DOHH2 (cell line): ENCODE data around the gene PROM1.

ENCODE experiments used
- H3F3A ChIP-seq: fragments of 200-600 bp; sonication (generic), shearing (Covaris generic); 2 replicates; pipeline ENCODE4 v1.6.0; 2016; ENCODE audit warnings: antibody characterized with exemption, mild to moderate bottlenecking; ENCODE audit not compliant: control insufficient read depth, insufficient read depth
- H3K27ac ChIP-seq: fragments of 200-600 bp; sonication (generic); 2 replicates; pipeline ENCODE4 v1.5.1; 2014; ENCODE audit warnings: low read depth, mild to moderate bottlenecking, low read length, moderate library complexity
- H3K27me3 ChIP-seq: fragments of 200-600 bp; sonication (generic); 2 replicates; pipeline ENCODE4 v1.6.1; 2014; ENCODE audit warnings: mild to moderate bottlenecking, low read length, mixed read lengths; ENCODE audit not compliant: control insufficient read depth
- H3K36me3 ChIP-seq: fragments of 200-600 bp; sonication (generic); 2 replicates; pipeline ENCODE4 v1.6.1; 2014; ENCODE audit warnings: mild to moderate bottlenecking, low read length, moderate library complexity, mixed read lengths; ENCODE audit not compliant: control insufficient read depth
- H3K4me1 ChIP-seq: fragments of 200-600 bp; sonication (generic); 2 replicates; pipeline ENCODE4 v1.6.1; 2014; ENCODE audit warnings: mild to moderate bottlenecking, low read length, mixed read lengths; ENCODE audit not compliant: control insufficient read depth
- H3K4me2 ChIP-seq: fragments of 200-600 bp; sonication (generic); 2 replicates; pipeline ENCODE4 v1.6.0; 2014; ENCODE audit warnings: mild to moderate bottlenecking, low read length, moderate library complexity
- H3K4me3 ChIP-seq: fragments of 200-600 bp; sonication (generic); 2 replicates; pipeline ENCODE4 v1.5.1; 2014; ENCODE audit warnings: mild to moderate bottlenecking, low read length, mixed read lengths
- H3K79me2 ChIP-seq: fragments of 200-600 bp; sonication (generic); 2 replicates; pipeline ENCODE4 v1.6.1; 2014; ENCODE audit warnings: mild to moderate bottlenecking, low read length, mixed read lengths; ENCODE audit not compliant: control insufficient read depth
- H3K9me2 ChIP-seq: fragments of 200-600 bp; sonication (generic); replicated peaks from 2 replicates; pipeline ENCODE4 v1.6.1; 2014; ENCODE audit warnings: mild to moderate bottlenecking, low read length, mixed read lengths; ENCODE audit not compliant: control insufficient read depth
- H3K9me3 ChIP-seq: fragments of 200-600 bp; sonication (generic); 2 replicates; pipeline ENCODE4 v1.6.1; 2014; ENCODE audit warnings: antibody characterized with exemption, low read length, mixed read lengths; ENCODE audit not compliant: control insufficient read depth, insufficient read depth
- H4K20me1 ChIP-seq: fragments of 200-600 bp; sonication (generic); 2 replicates; pipeline ENCODE4 v1.6.0; 2014; ENCODE audit warnings: low read depth, mild to moderate bottlenecking, antibody characterized with exemption, low read length, moderate library complexity; ENCODE audit not compliant: control insufficient read depth, insufficient read depth
- CTCF ChIP-seq: fragments of 200-600 bp; sonication (generic); IDR thresholded peaks from one replicate; pipeline ENCODE4 v1.5.1; 2014; ENCODE audit warnings: antibody characterized with exemption, mild to moderate bottlenecking, low read depth, low read length; ENCODE audit not compliant: poor library complexity, severe bottlenecking
- EZH2phosphoT487 ChIP-seq: fragments of 200-600 bp; sonication (generic); IDR thresholded peaks from 2 replicates; pipeline ENCODE4 v1.6.1; 2017; ENCODE audit warnings: borderline replicate concordance, mild to moderate bottlenecking, antibody characterized with exemption, low read length, moderate library complexity, mixed read lengths

The PROM1 gene

DNA sequence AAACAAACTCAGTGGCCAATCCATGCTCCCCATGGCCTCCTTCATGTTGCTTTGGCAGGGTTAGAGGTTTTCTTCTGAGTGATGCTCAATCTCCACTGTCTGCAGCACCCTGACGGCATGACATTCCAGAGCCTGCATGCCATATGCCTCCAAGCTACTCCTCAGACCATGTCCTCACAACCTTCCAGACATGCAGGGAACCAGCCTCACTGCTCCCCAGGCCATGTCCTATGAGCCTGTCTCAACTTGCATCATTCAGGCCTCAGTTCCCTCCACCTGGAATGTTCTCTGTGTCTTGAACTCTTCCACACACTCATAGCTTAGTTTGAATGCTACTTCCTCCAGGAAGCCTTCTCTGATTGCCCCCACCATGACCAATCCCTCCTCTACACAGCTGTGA is 18.8 kb downstream of the PROM1 start:
- H3K9me3 ChIP-seq = no peaks in the 10 kb centered on the region
- H3F3A ChIP-seq = no peaks in the 10 kb centered on the region
- no peak overlapping the region for H3K4me2 ChIP-seq
- H3K4me1 ChIP-seq = no peaks in the 10 kb centered on the region
- H3K36me3 ChIP-seq = no peaks in the 10 kb centered on the region
- H3K79me2 ChIP-seq = no peaks in the 10 kb centered on the region
- H3K4me3 ChIP-seq = no peak overlapping the region
- H3K27ac ChIP-seq = no peak overlapping the region
- no peaks in the 10 kb centered on the region for H3K9me2 ChIP-seq
- H4K20me1 ChIP-seq = no peaks in the 10 kb centered on the region
- TF ChIP-seq EZH2phosphoT487 = no peak
- no peak for TF ChIP-seq CTCF
- H3K27me3 ChIP-seq = peaks cover 6% of the 10 kb centered on the region; the same call in 1 of the 2 replicates

DNA sequence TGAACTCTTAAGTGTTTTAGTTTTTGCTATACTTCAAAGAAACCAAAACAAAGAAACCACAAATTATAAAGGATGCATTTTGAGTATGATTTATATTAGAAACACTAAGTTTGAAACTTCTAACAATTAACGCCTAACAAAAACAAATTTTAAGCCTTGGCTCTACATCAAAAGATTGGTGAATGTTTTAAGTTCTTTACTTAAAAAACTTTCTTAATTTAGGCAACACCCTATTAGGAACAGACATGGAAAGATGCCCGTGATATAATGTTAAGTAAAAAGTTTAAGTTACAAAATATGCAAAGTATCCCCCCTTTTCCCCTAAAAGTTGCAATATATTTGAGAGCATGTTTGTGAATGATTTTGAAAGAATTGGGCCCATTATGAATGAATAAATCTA is 21.2 kb downstream of the PROM1 start:
- H3K27me3 ChIP-seq = peaks cover 10% of the 10 kb centered on the region; the same call in 1 of the 2 replicates
- H3F3A ChIP-seq = no peaks in the 10 kb centered on the region
- H3K4me3 ChIP-seq = no peak overlapping the region
- H3K9me3 ChIP-seq = no peaks in the 10 kb centered on the region
- no peaks in the 10 kb centered on the region for H3K36me3 ChIP-seq
- H3K4me1 ChIP-seq = no peaks in the 10 kb centered on the region
- TF ChIP-seq EZH2phosphoT487 (no peak), CTCF (no peak)
- H3K79me2 ChIP-seq = no peaks in the 10 kb centered on the region
- no peaks in the 10 kb centered on the region for H4K20me1 ChIP-seq
- H3K27ac ChIP-seq = no peak overlapping the region
- no peaks in the 10 kb centered on the region for H3K9me2 ChIP-seq
- H3K4me2 ChIP-seq = no peak overlapping the region

- Histone ChIP-seq H3K4me1 (peaks cover 14% of the 10 kb centered on the region), H3K27me3 (peaks cover 16% of the 10 kb centered on the region; the same call in 1 of the 2 replicates), H3K4me2 (no peak overlapping the region), H4K20me1 (no peaks in the 10 kb centered on the region), H3F3A (no peaks in the 10 kb centered on the region), H3K4me3 (no peak overlapping the region), H3K27ac (no peak overlapping the region), H3K9me2 (no peaks in the 10 kb centered on the region), H3K79me2 (no peaks in the 10 kb centered on the region), H3K9me3 (no peaks in the 10 kb centered on the region), H3K36me3 (no peaks in the 10 kb centered on the region)
- TF ChIP-seq CTCF = no peak
- TF ChIP-seq EZH2phosphoT487 = no peak
These were observed 27.0 kb downstream of the PROM1 start for GRCh38 chr4:16056681-16057385.

- Histone ChIP-seq H3K4me1 (peaks cover 14% of the 10 kb centered on the region), H3K9me2 (no peaks in the 10 kb centered on the region), H3K27ac (no peak overlapping the region), H3K79me2 (no peaks in the 10 kb centered on the region), H3K4me2 (peak overlapping the region; percentile 28), H3K4me3 (no peak overlapping the region), H3K9me3 (no peaks in the 10 kb centered on the region), H3F3A (no peaks in the 10 kb centered on the region), H3K27me3 (peaks cover 11% of the 10 kb centered on the region; the same call in 1 of the 2 replicates), H4K20me1 (no peaks in the 10 kb centered on the region), H3K36me3 (no peaks in the 10 kb centered on the region)
- TF ChIP-seq CTCF (no peak), EZH2phosphoT487 (no peak)
These were observed 27.9 kb downstream of the PROM1 start for GRCh38 chr4:16055873-16056272.
